Breast epithelium (tissue), 4 donors: ENCODE data around the gene MACC1. TPM values are rescaled to one million over a fixed set of nuclear protein-coding genes. Genes with fewer than 3 reads are reported as not detected.

Experiments used
- DNase-seq, 2 donors: peaks; one replicate each; pipeline ENCODE4 v3.0.0-alpha.2; 2019; ENCODE audit warnings: low spot score in 2 of 2
- H3K27ac ChIP-seq, 2 donors: fragments of 200-600 bp; sonication (generic) in 1 of 2; one replicate each; pipeline ENCODE4 v1.5.1; 2016 to 2019; ENCODE audit warnings: mild to moderate bottlenecking in 1 of 2
- H3K27me3 ChIP-seq, 2 donors: fragments of 200-600 bp; sonication (generic) in 1 of 2; one replicate each; pipeline versions ENCODE4 v1.5.1 to v1.6.0; 2017 to 2019; ENCODE audit warnings: control low read depth in 1 of 2, mild to moderate bottlenecking in 1 of 2
- H3K36me3 ChIP-seq: fragments of 200-600 bp; one replicate; pipeline ENCODE4 v1.5.1; 2019
- H3K4me1 ChIP-seq, 2 donors: fragments of 200-600 bp; sonication (generic); one replicate each; pipeline ENCODE4 v1.5.1; 2016 to 2019; ENCODE audit warnings: control low read depth in 1 of 2
- H3K4me3 ChIP-seq, 3 donors: fragments of 200-600 bp; sonication (generic); 1 replicate in 2 of 3; 2 replicates in 1 of 3; pipeline ENCODE4 v1.5.1; 2016 to 2019; ENCODE audit warnings: mild to moderate bottlenecking in 3 of 3, moderate library complexity in 2 of 3
- H3K9me3 ChIP-seq, 2 donors: fragments of 200-600 bp; sonication (generic) in 1 of 2; one replicate each; pipeline ENCODE4 v1.5.1; 2016 to 2019; ENCODE audit warnings: control low read depth in 1 of 2
- POLR2A ChIP-seq: fragments of 450-650 bp; IDR thresholded peaks from one replicate; pipeline ENCODE4 v1.6.1; 2016; ENCODE audit warnings: antibody characterized with exemption, mild to moderate bottlenecking, moderate library complexity
- POLR2AphosphoS5 ChIP-seq, 3 donors: sonication (generic); formaldehyde crosslinking; IDR thresholded peaks; one replicate each; pipeline ENCODE4 v1.6.1; 2017; ENCODE audit warnings: antibody characterized with exemption in 3 of 3
- intact Hi-C: fragments of 100-400 bp; cut with DNase I; formaldehyde crosslinking; loops from one replicate; pipeline ENCODE4 v1.15.1; 2023; ENCODE audit warnings: low total_unique reads
- total RNA-seq, 3 donors: library from RNA; depleted of rRNA; stranded (reverse); fragments of >200 nt; gene quantifications; one replicate each; pipeline ENCODE4 v1.1.0, GENCODE V29; 2016
- TF ChIP-seq, protein P1 (sequence below), 3 donors: fragments of 450-650 bp; IDR thresholded peaks; one replicate each; pipeline ENCODE4 v1.5.1; 2016 to 2017; ENCODE audit warnings: antibody characterized with exemption in 3 of 3, mild to moderate bottlenecking in 3 of 3, moderate library complexity in 3 of 3

The MACC1 gene
- total RNA-seq, 3 donors from 2014 or later: 0.32 to 39.4 (median 19.3) TPM

DNA sequence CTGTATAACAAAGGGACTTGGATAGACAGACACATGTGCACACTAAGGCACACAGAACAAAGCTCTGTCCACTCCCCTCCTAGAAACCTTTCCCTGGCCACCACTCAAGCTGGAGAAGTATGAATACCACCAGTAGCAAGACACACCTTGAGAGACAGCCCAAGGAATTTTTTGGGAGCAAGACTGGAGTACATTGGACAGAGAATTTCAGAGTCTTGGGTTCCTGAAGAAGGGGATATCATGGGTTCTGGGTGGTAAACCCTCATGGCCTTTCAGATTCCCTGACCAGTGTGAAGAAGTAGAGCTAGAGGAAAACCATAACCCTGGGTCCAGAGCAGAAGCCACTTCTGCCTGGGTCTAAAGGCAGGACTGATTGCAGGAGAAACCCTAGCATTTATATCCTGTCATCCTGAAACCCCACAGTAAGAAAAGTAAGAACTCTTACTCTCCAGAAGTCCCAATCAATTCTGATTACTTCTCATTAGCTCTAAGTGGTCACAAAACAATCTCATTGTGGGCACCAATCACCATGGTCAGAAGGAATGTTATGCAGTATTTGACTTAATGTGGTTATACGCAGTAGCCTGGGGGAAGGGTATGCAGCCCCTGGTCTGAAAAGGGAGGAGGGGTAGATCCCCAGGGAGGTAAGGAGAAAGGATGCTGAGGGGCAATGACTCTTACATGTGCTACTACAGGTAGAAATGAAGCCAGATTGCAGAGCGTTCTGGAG, 20.4 kb upstream of the MACC1 start:
- no peaks in the 10 kb centered on the region for H3K36me3 ChIP-seq
- no peak overlapping the region for H3K27ac ChIP-seq
- intact Hi-C loops: no loop called here

DNA sequence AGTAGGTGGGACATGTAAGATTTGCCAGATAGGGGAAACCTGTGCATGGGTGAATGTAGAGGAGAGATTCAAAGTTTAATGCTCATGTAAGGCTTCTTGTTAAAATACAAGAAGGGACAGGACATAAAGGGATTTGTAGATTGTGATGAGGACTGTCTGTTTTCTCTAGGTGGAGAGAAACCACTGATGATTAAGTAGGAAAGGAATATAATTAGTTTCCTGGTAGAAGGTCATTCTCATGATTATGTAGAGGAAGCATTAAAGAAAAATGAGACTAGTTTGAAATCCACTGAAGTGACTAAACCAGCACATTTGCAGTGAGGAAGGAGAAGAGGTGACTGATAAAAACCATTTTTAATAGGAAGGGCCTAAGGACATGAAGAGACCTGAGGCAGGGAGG, 19.6 kb upstream of the MACC1 start:
- Histone ChIP-seq H3K9me3 (no peaks in the 10 kb centered on the region), H3K4me3 (no peak overlapping the region), H3K27me3 (no peaks in the 10 kb centered on the region), H3K27ac (no peak overlapping the region), H3K4me1 (no peaks in the 10 kb centered on the region), H3K36me3 (no peaks in the 10 kb centered on the region)
- intact Hi-C loops: no loop called here
- TF ChIP-seq, protein P1, sequence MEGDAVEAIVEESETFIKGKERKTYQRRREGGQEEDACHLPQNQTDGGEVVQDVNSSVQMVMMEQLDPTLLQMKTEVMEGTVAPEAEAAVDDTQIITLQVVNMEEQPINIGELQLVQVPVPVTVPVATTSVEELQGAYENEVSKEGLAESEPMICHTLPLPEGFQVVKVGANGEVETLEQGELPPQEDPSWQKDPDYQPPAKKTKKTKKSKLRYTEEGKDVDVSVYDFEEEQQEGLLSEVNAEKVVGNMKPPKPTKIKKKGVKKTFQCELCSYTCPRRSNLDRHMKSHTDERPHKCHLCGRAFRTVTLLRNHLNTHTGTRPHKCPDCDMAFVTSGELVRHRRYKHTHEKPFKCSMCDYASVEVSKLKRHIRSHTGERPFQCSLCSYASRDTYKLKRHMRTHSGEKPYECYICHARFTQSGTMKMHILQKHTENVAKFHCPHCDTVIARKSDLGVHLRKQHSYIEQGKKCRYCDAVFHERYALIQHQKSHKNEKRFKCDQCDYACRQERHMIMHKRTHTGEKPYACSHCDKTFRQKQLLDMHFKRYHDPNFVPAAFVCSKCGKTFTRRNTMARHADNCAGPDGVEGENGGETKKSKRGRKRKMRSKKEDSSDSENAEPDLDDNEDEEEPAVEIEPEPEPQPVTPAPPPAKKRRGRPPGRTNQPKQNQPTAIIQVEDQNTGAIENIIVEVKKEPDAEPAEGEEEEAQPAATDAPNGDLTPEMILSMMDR (IDR thresholded peaks at IDR 0.05): no peak
- TF ChIP-seq POLR2AphosphoS5 (IDR thresholded peaks at IDR 0.05) (no peak), POLR2A (no peak)
- no peak for DNase-seq

More for the DNA sequence above, 20.4 kb upstream of the MACC1 start:
- TF ChIP-seq, protein P1 (IDR thresholded peaks at IDR 0.05): no peak
- TF ChIP-seq POLR2A (no peak), POLR2AphosphoS5 (IDR thresholded peaks at IDR 0.05) (no peak)
- DNase-seq: no peak
- H3K4me3 ChIP-seq: no peak overlapping the region
- H3K9me3 ChIP-seq: no peaks in the 10 kb centered on the region
- H3K4me1 ChIP-seq: no peaks in the 10 kb centered on the region
- no peaks in the 10 kb centered on the region for H3K27me3 ChIP-seq

DNA sequence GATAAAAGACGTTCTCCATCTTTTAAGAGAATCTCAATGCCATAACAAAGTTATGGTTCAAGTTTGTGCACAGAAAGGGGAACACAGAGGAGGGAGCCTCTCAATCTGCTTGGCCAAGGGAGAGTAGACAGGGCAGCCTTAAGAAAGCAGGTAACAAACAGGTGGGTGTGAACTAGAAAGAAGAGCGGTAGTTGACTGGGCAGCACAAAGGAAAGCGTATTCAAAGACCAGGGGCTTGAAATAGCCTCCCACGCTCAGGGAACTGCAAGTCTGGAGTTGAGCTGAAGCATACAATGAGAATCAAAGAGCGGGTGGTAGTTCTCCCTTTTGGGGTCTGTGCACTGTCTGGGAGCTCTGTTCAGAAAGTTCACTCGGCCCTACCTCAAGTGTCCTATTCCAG, 18.9 kb upstream of the MACC1 start:
- no peak for DNase-seq
- no peaks in the 10 kb centered on the region for H3K4me1 ChIP-seq
- TF ChIP-seq, protein P1 (IDR thresholded peaks at IDR 0.05): no peak
- H3K4me3 ChIP-seq: no peak overlapping the region
- no peak overlapping the region for H3K27ac ChIP-seq
- no peaks in the 10 kb centered on the region for H3K27me3 ChIP-seq
- no peaks in the 10 kb centered on the region for H3K9me3 ChIP-seq
- intact Hi-C loops: no loop called here
- no peaks in the 10 kb centered on the region for H3K36me3 ChIP-seq

DNA sequence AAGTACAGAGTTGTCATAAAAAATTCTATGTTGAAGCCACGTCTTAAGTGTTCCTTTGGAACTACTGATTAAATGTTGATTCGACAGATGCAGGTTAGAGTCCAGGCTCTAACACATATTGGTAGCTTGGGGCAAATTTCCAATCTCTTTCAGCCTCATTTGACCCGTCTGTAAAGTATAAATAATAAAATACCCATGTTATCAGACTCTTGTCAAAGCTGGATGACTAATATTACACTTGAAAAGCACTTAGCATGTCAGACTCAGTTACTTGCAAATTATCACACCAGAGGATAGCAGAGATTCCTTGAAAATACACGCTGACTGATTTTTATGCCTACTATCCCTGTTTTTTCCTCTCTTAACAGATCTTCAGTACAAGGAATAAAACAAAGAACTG, 18.1 kb upstream of the MACC1 start:
- TF ChIP-seq POLR2A (no peak), POLR2AphosphoS5 (IDR thresholded peaks at IDR 0.05) (no peak)
- TF ChIP-seq, protein P1 (IDR thresholded peaks at IDR 0.05): no peak
- H3K4me3 ChIP-seq: no peak overlapping the region
- no peaks in the 10 kb centered on the region for H3K36me3 ChIP-seq
- no peaks in the 10 kb centered on the region for H3K27me3 ChIP-seq
- intact Hi-C loops: no loop called here
- no peaks in the 10 kb centered on the region for H3K9me3 ChIP-seq
- no peak overlapping the region for H3K27ac ChIP-seq
- DNase-seq: no peak
- H3K4me1 ChIP-seq: no peaks in the 10 kb centered on the region

DNA sequence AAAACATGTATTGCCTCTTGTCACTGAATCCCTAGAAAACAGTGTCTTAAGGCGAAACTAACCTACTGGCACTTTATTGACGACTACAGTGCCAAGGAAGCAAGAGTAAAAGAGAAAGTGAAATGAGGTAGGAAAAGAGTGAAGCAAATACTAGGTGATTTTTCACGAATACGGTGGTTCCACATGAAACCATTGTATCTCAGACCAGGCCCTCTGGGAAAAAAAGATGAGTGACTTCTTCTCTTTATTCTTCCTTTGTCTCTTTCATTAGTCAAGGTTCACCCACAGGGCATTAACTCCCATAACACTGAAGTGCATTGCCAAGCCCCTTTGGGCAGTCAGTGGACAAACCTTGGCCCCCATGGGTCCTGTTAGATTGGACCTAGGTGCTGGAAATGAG, 16.2 kb upstream of the MACC1 start:
- H3K27me3 ChIP-seq: no peaks in the 10 kb centered on the region
- no peak for DNase-seq
- H3K27ac ChIP-seq: no peak overlapping the region
- TF ChIP-seq, protein P1 (IDR thresholded peaks at IDR 0.05): no peak
- TF ChIP-seq POLR2A (no peak), POLR2AphosphoS5 (IDR thresholded peaks at IDR 0.05) (no peak)
- no peaks in the 10 kb centered on the region for H3K36me3 ChIP-seq
- intact Hi-C loops: no loop called here
- H3K9me3 ChIP-seq: no peaks in the 10 kb centered on the region
- no peak overlapping the region for H3K4me3 ChIP-seq
- H3K4me1 ChIP-seq: no peaks in the 10 kb centered on the region
